HL-60 (cell line): ENCODE measurements around the gene ZNF566.

ENCODE experiments used
- DNase-seq, 2 experiments: peaks; one replicate each; pipeline ENCODE4 v3.0.0-alpha.2; 2010 to 2020; ENCODE audit warnings: low read depth in 1 of 2, low spot score in 1 of 2
- H3K27ac ChIP-seq: fragments of 250-450 bp; sonication (Bioruptor Pico); replicated peaks from 2 replicates; pipeline ENCODE4 v1.5.1; 2020; ENCODE audit warnings: mild to moderate bottlenecking, moderate library complexity
- H3K27me3 ChIP-seq: fragments of 250-450 bp; sonication (Bioruptor Pico); 2 replicates; pipeline ENCODE4 v1.5.1; 2021; ENCODE audit warnings: mild to moderate bottlenecking, moderate library complexity; ENCODE audit not compliant: insufficient read depth, poor library complexity, severe bottlenecking
- H3K4me3 ChIP-seq: replicated peaks from 2 replicates; pipeline ENCODE4 v1.5.1; 2011; ENCODE audit warnings: mild to moderate bottlenecking, control low read depth, low read length; ENCODE audit not compliant: insufficient read depth
- GABPA ChIP-seq: IDR thresholded peaks from 2 replicates; pipeline ENCODE4 v1.6.1; 2012; ENCODE audit warnings: low read depth
- POLR2AphosphoS5 ChIP-seq: IDR thresholded peaks from 2 replicates; pipeline ENCODE4 v1.6.1; 2012; ENCODE audit warnings: low read depth
- SPI1 ChIP-seq: IDR thresholded peaks from 2 replicates; pipeline ENCODE4 v1.6.1; 2012; ENCODE audit warnings: low read depth, mild to moderate bottlenecking, borderline replicate concordance
- long read RNA-seq: library from polyadenylated mRNA; unstranded; transcript quantifications from one replicate; pipeline ENCODE4 v2.0.0, GENCODE V29; 2020
- TF ChIP-seq, protein P1 (sequence below): IDR thresholded peaks from one replicate; pipeline ENCODE4 v1.5.1; 2011; ENCODE audit warnings: low read length, control low read depth, inconsistent platforms; ENCODE audit not compliant: insufficient read depth
- TF ChIP-seq, protein P2 (sequence below): IDR thresholded peaks from 2 replicates; pipeline ENCODE4 v1.6.1; 2012; ENCODE audit warnings: low read depth; ENCODE audit not compliant: insufficient replicate concordance

The ZNF566 gene
- long read RNA-seq, full-length matches to known transcripts, result 35 of 47 reads
- long read RNA-seq, partial matches to known transcripts, result 3 of 47 reads
- long read RNA-seq, other reads (novel, unspliced or antisense), result 9 of 47 reads

DNA sequence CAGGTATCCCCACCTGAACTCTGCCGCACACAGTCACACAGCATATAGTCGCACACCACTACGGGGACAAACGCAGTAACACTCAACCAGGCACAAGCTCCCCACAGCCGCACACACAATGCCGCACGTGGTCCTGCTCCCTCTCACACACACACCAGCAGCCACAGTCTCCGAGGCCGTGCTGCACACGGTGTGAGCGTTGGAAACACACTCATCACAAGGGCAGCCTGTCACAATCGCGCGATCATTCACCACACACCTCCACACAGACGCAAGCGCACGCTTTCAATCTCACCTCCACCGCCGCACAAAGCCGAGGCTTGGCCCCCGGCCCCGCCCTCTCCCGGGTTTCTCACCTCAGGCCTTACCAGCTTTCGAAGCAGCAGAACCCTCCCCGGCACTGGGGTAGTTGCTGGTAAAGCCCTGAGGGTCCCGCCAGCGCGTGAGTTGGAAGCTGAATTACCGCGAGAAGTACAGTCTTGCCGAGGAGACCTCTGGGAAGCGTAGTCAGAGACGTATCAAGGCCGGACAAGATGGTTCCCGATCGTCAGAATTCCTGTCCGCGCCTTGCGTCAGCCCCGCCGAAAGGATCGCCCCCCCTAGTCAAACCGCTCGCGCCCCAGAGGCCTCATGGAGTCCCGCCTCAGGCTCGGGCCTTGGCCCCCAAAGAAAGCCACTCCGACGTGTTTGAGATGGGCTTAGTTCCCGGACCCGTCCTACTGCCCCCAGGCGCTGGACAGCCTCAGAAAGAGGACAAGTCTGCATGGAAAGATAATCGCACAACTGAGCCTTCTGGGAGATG is at the start of gene ZNF566:
TSS of gene ZNF566 (minus strand) at position 444 of the 802 bp plus-strand sequence. CDS start 13,004 bp downstream, outside the sequence.
- TF ChIP-seq GABPA (no peak), POLR2AphosphoS5 (peak; percentile 52; the same call in 1 of the 2 replicates), SPI1 (peak; percentile 15; the same call in 1 of the 2 replicates)
- TF ChIP-seq, protein P1, sequence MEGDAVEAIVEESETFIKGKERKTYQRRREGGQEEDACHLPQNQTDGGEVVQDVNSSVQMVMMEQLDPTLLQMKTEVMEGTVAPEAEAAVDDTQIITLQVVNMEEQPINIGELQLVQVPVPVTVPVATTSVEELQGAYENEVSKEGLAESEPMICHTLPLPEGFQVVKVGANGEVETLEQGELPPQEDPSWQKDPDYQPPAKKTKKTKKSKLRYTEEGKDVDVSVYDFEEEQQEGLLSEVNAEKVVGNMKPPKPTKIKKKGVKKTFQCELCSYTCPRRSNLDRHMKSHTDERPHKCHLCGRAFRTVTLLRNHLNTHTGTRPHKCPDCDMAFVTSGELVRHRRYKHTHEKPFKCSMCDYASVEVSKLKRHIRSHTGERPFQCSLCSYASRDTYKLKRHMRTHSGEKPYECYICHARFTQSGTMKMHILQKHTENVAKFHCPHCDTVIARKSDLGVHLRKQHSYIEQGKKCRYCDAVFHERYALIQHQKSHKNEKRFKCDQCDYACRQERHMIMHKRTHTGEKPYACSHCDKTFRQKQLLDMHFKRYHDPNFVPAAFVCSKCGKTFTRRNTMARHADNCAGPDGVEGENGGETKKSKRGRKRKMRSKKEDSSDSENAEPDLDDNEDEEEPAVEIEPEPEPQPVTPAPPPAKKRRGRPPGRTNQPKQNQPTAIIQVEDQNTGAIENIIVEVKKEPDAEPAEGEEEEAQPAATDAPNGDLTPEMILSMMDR, result no peak
- TF ChIP-seq, protein P2, sequence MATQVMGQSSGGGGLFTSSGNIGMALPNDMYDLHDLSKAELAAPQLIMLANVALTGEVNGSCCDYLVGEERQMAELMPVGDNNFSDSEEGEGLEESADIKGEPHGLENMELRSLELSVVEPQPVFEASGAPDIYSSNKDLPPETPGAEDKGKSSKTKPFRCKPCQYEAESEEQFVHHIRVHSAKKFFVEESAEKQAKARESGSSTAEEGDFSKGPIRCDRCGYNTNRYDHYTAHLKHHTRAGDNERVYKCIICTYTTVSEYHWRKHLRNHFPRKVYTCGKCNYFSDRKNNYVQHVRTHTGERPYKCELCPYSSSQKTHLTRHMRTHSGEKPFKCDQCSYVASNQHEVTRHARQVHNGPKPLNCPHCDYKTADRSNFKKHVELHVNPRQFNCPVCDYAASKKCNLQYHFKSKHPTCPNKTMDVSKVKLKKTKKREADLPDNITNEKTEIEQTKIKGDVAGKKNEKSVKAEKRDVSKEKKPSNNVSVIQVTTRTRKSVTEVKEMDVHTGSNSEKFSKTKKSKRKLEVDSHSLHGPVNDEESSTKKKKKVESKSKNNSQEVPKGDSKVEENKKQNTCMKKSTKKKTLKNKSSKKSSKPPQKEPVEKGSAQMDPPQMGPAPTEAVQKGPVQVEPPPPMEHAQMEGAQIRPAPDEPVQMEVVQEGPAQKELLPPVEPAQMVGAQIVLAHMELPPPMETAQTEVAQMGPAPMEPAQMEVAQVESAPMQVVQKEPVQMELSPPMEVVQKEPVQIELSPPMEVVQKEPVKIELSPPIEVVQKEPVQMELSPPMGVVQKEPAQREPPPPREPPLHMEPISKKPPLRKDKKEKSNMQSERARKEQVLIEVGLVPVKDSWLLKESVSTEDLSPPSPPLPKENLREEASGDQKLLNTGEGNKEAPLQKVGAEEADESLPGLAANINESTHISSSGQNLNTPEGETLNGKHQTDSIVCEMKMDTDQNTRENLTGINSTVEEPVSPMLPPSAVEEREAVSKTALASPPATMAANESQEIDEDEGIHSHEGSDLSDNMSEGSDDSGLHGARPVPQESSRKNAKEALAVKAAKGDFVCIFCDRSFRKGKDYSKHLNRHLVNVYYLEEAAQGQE, result peak; percentile 10
- peak within 1 kb of the TSS; percentile 91 for H3K27ac ChIP-seq
- peak; percentile 97 to 98 for DNase-seq
- H3K27me3 ChIP-seq, result no peaks in the 10 kb centered on the region
- peak within 1 kb of the TSS; percentile 68 for H3K4me3 ChIP-seq

DNA sequence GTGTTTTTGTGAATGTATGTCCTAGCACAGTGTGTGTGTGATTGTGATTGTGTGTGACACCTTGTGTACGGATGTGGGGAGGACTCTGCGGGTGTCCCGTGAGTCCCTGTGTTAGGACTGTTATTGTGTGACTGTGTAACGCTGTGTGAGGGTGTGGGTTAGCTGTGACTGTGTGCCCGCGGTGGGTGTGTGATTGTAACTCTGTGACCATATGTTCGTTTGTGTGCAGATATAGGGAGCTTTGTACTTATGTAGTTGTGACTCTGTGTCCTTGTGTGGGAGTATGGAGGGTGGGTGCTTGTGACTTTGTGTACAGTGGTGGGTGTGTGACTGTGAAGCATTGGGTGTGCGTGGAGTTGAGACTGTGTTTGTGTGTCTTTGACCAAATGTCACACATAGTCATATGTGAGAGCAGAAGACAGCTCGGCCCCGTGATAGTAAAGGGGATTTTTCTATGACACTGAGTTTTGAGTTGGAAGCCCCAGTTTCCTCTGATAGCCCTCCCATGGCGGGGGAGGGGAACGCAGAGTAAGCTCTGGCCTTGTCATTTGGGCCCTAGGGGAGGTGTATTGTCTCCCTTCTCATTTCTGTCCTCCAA is 39.7 kb upstream of the ZNF566 start:
- DNase-seq, result peak in 1 of 2 experiments; percentile 20
- TF ChIP-seq, protein P2, result no peak
- no peak for TF ChIP-seq GABPA
- TF ChIP-seq, protein P1, result no peak
- Histone ChIP-seq H3K27ac (peak overlapping the region; percentile 87), H3K27me3 (no peaks in the 10 kb centered on the region), H3K4me3 (peak overlapping the region; percentile 72)

DNA sequence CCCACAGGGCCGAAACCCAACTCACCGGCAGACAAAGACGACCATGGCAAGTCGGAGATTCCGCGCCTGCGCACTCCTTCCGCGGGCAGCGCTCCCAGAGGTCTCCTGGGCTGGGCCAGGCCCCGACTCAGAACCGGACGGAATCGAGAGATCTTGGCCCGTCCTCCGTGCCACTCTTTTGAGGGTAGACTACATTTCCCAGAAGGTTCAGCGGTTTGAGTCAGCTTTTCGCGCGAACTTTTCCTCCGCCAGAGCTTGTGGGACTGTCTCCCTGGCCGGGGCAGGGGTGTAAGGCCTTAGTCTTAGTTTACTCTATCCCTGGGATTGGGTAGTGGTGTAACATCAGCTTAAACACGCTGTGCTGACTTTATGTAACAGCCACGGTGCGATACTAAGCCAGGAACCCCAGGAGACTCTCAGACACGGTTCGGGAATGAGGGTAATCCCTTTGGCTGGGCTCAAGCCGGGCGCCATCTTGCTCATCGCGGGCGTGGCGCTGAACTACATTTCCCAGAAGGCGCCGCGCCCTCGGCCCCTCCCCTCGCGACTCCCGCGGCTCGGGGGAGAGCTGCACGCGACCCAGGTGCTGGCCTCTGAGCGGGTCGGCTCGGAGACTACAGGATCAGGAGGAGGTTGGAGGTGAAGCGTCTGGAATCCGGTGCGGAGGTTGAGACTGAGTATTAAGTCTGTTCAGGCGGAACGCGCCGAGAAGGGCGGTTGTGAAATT is 39.0 kb upstream of the ZNF566 start, which contains the start of gene ZNF260:
TSS of gene ZNF260 (minus strand) at position 78 of the 727 bp plus-strand sequence. CDS start 13,033 bp downstream, outside the sequence.
- H3K27ac ChIP-seq, result peak within 1 kb of the TSS; percentile 87
- H3K4me3 ChIP-seq, result peak within 1 kb of the TSS; percentile 72
- TF ChIP-seq, protein P1, result no peak
- TF ChIP-seq POLR2AphosphoS5 (peak; percentile 55), GABPA (no peak), SPI1 (no peak)
- TF ChIP-seq, protein P2, result peak; percentile 77
- no peaks in the 10 kb centered on the region for H3K27me3 ChIP-seq
- DNase-seq, result peak; percentile 93 to 94
